ENCODE data around the gene FANCI.

Gene FANCI

DNA sequence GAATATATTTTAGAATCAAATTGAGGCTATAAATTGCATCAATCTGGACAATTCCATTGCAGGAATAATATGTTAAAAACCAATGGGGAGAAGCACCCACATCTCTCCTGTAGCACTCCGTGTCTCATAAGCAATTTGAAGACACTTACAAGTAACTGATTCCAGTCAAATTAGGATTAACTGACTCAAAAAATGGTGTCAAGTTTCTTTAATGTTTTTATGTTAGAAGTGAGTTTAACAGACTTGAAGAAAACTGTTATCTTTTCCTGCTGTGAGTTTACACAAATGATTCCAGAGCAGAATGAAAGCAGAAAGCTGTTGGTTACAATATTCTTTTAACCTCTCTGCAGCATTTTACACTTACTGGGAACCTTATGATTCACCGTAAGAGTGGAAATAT is 45.6 kb upstream of the FANCI start:
- DNase-seq (ENCODE audit: low read depth), result no peak
- TF ChIP-seq CTCF (IDR thresholded peaks at IDR 0.05; ENCODE audit: control insufficient read depth, insufficient read depth, low read depth, low read length, missing control alignments), result no peak
- no peak overlapping the region for H3K4me3 ChIP-seq (ENCODE audit: control insufficient read depth, low read depth, low read length)

GRCh38 chr15:89198934-89199333 is 44.8 kb upstream of the FANCI start:
- H3K4me3 ChIP-seq (ENCODE audit: control insufficient read depth, low read depth, low read length), result no peak overlapping the region
- DNase-seq (ENCODE audit: low read depth), result no peak
- TF ChIP-seq CTCF (IDR thresholded peaks at IDR 0.05; ENCODE audit: control insufficient read depth, insufficient read depth, low read depth, low read length, missing control alignments), result no peak

DNA sequence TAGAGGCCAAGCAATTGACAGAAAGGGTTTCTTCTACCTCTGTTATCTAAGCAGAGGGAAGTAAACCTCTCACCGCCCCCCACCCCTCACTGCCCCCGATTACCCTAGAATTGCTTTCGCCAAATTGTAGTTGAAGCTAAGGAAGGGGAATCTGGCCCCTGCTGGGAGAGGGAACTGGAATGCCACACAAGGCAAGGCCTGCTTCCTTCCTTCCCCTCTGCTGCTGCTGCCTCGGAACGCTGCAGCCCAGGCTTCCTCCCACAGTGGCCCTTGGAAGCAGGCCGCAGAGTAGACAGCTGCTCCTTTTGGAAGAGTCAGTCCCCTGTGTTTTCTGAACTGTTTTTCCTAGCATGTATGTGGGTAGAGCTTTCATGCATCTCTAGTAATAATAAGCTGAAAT is 44.0 kb upstream of the FANCI start:
- no peak for DNase-seq (ENCODE audit: low read depth)
- no peak for TF ChIP-seq CTCF (IDR thresholded peaks at IDR 0.05; ENCODE audit: control insufficient read depth, insufficient read depth, low read depth, low read length, missing control alignments)

DNA sequence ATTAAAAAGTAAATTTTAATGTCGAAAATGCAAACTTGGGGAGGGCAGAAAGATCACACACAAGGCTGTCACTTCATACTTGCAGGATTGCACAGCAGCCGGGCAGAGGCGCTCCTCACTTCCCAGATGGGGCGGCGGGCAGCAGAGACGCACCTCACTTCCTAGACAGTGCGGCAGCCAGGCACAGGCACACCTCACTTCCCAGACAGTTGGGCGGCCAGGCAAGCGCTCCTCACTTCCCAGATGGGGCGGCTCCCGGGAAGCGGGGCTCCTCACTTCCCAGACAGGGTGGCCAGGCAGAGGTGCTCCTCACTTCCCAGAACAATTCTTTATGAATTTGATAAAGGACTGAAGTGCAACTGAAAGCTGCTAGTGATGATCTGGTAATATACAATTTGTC is 43.6 kb upstream of the FANCI start:
- no peak for TF ChIP-seq CTCF (IDR thresholded peaks at IDR 0.05; ENCODE audit: control insufficient read depth, insufficient read depth, low read depth, low read length, missing control alignments)
- H3K4me3 ChIP-seq (ENCODE audit: control insufficient read depth, low read depth, low read length), result no peak overlapping the region
- DNase-seq (ENCODE audit: low read depth), result no peak

More for the DNA sequence above, 44.0 kb upstream of the FANCI start:
- H3K4me3 ChIP-seq (ENCODE audit: control insufficient read depth, low read depth, low read length), result no peak overlapping the region

- H3K4me3 ChIP-seq (ENCODE audit: control insufficient read depth, low read depth, low read length), result no peak overlapping the region
- no peak for TF ChIP-seq CTCF (IDR thresholded peaks at IDR 0.05; ENCODE audit: control insufficient read depth, insufficient read depth, low read depth, low read length, missing control alignments)
- DNase-seq (ENCODE audit: low read depth), result no peak
These were observed 42.2 kb upstream of the FANCI start for GRCh38 chr15:89201465-89202005.

GRCh38 chr15:89203705-89204273 is 40.0 kb upstream of the FANCI start:
- TF ChIP-seq CTCF (IDR thresholded peaks at IDR 0.05; ENCODE audit: control insufficient read depth, insufficient read depth, low read depth, low read length, missing control alignments), result no peak
- no peak for DNase-seq (ENCODE audit: low read depth)
- H3K4me3 ChIP-seq (ENCODE audit: control insufficient read depth, low read depth, low read length), result no peak overlapping the region
